DMS79 (cell line): ENCODE data around the gene FTL.

Experiments used
- DNase-seq: peaks from one replicate; lab custom pipeline; 2025; lab: John Stamatoyannopoulos, UW

The FTL gene

DNA sequence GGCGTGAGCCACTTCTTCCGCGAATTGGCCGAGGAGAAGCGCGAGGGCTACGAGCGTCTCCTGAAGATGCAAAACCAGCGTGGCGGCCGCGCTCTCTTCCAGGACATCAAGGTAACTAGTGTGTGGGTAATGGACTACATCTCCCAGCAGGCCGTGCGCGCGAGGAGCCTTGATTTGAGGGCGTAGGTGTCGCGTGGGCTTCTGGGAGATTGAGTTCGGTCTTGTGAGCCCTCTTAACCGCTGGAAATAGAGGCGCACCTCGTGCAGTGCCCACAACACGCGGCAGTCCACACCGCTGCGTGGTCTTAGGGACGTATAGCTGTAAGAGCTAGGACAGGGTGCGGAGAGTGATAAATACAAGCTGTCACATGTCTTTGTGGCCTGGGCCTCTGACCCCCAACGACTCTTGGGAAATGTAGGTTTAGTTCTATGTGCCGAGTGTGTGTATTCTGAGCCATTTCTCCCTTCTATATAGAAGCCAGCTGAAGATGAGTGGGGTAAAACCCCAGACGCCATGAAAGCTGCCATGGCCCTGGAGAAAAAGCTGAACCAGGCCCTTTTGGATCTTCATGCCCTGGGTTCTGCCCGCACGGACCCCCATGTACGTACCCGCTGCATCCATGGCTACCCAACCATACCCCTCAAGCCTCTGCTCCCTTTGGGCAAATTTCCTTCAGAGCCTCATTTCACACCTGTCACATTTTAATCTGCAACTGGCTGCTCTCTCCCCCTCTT is 864 bp downstream of the FTL start:
- DNase-seq, result peak; percentile 73

DNA sequence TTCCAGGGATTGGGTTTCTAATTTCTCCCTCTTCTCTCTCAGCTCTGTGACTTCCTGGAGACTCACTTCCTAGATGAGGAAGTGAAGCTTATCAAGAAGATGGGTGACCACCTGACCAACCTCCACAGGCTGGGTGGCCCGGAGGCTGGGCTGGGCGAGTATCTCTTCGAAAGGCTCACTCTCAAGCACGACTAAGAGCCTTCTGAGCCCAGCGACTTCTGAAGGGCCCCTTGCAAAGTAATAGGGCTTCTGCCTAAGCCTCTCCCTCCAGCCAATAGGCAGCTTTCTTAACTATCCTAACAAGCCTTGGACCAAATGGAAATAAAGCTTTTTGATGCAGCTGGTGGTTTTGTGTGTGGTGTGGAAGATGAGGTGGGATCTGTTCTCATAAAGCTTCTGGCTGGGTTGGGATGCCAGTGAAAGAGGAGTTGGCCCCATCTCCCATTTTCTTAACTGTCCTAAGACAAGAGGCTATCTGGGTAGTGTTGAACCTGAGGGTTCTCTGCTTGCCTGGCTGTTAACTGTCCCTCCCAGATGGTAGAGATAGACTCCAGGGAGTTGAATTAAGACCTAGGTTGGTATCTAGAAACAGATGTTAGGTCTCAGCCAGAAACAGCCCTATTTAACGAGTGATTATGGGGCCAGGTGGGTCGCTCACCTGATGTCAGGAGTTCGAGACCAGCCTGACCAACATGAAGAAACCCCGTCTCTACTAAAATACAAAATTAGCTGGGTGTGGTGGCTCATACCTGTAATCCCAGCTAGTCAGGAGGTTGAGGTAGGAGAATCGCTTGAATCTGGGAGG is 1.6 kb downstream of the FTL start:
- DNase-seq, result no peak

DNA sequence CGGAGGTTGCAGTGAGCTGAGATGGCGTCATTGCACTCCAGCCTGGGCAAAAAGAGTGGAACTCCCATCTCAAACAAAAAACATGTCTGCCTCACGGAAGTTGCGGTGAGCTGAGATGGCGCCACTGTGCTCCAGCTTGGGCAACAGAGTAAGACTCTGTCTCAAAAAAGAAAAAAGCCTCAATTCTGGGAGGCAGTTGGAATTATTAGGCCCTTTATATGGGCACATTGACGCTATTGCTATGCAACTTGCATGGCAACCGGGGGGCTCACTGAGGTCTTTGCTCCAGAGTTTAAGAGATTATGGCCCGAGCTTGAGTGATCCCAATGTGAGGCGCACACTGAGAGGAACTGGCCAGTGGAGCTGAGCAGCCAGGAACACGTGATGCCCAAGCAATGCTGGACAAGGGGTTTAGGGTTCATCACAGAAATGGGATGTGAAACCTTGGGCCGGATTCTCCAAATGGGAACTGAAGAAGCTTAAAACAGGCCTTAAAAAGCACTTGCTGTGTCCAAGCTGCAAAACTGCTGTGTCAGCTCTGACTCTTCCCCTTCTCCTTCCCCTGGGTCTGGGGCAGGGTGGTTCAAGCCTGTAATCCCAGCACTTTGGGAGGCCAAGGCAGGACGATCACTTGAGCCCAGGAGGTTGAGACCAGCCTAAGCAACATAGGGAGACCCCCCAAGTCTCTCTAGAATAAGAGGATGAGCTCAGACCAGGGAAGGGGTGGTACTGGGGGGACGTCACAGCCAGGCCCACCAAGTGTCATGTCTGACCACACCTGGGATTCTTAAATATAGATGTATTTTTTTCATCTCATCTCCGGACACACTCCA is 2.5 kb downstream of the FTL start:
- no peak for DNase-seq

DNA sequence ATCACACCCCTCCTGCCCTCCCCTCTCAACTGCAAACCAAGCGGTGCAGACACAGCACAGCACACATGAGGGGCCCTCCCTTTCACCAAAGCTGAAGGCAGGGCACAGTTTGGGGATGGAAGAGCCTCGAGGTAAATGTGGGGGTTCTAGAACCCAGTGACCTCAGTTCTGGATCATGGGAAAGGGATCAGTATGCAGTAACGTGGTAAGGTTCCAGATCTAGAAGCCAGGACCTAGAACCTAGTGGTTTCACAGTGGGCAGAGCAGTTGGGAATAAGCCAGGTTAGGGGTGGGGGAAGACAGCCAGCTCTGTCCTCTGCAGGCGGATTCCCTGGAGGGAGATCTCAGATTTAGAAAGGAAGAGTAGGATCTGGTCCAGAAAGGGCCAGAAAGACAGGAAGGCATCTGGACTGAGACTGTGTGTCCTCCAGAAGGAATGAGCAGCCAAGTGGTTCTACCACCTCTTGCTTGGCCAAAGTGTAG is 3.1 kb downstream of the FTL start:
- DNase-seq, result no peak

DNA sequence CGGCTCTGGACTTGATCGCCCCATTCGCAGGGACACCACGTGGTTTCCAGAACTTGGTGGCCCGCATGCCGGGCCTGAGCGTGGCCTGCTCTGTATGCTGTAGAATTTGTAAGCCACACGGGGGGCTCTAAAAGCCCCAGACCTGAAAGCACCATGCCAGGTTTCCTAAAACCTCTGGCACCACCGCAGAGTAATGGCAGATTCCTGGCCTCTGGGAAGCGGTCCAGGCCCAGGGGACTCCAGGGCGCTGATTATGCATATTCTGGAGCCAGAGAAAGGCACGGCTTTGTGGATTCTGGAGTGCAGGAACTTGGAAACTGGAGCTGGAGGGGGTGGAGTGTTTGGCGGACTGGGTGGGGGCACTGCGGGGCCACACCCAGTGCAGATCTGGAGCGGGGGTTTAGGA is 3.7 kb downstream of the FTL start:
- no peak for DNase-seq

DNA sequence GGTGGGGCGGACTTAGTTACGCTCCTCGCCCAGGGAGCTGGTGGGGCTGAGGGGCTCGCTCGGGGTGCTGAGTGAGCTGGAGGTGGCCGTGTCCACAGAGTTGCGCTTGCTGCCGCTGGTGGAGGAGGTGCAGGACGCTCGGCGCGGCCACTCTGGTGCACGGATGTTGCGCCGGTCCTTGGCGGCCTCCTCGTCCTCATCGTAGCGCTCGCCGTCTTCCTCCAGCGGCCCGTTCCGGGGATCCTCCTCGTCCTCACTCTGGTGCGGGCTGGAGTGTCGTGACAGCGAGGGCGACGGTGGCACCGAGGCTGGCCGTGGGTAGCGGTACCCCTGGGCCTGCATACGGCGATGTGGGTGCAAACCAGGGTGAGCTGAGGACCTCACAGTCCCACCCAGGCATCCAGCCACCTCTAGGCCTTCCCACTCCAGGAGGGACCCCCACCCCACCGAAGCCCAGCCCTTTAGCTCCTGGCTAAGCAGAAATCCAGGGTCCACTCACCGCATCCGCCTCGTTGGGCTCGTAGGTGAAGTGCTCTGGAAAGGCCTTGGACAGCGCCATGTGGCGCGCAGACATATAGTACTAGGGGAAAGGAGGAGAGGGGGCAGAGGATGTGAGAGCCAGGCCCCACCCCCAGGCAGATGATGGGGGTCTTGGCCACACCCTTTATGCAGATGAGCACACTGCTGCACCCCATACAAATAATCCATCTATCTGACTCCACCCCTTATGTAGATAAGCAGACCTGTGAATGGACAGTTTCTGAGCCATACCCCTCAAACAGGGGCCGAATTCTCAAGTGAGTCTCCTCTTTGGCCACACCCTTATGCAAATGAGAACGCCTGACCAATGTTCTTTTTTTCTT is 4.4 kb downstream of the FTL start:
- DNase-seq, result no peak

DNA sequence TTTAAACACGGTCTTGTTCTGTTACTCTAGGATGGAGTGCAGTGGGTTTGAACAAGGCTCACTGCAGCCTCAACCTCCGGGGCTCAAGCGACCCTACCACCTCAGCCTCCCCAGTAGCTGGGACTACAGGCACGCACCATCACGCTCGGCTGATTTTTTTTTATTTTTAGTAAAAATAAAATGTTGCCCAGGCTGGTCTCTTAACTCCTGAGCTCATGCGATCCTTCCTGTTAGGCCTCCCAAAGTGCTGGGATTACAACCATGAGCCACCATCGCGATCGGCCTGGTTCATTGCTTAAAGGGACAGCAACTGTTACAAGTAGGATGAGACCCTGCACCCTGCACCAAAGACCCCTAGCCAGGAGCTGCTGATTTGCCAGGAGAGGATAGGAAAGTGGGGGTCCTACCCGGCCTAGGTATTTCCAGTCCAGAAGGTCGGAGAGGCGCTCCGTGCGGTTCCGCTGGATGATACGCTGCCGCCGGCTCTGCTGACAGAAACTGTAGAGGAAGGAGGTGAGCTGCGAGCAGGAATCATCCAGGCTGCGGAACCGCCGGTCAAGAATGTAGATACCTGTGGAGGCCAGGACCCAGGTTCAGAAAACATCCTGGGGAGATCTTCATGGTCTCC is 5.1 kb downstream of the FTL start:
- DNase-seq, result no peak

DNA sequence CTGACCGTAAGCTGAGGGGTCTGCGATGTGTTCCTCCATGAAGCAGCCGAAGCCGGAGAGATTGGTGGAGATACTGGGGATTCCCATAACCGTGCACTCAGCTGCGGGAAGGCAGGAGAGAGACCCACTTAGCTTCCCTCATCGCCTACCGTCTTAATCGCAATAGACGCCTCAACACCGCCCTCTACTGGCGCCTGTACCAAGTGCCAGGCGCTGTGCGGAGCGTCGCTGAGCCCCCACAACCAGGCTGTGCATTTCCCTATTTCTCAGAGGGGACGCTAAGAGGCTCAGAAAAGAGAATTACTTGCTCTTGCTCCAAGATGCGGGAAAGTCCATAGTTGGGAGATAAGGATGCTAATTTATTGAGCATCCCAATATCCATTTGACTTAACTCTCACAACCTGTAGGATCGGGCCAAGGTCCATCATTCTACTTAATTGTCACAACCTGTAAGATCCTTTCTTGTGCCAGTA is 5.8 kb downstream of the FTL start:
- no peak for DNase-seq

DNA sequence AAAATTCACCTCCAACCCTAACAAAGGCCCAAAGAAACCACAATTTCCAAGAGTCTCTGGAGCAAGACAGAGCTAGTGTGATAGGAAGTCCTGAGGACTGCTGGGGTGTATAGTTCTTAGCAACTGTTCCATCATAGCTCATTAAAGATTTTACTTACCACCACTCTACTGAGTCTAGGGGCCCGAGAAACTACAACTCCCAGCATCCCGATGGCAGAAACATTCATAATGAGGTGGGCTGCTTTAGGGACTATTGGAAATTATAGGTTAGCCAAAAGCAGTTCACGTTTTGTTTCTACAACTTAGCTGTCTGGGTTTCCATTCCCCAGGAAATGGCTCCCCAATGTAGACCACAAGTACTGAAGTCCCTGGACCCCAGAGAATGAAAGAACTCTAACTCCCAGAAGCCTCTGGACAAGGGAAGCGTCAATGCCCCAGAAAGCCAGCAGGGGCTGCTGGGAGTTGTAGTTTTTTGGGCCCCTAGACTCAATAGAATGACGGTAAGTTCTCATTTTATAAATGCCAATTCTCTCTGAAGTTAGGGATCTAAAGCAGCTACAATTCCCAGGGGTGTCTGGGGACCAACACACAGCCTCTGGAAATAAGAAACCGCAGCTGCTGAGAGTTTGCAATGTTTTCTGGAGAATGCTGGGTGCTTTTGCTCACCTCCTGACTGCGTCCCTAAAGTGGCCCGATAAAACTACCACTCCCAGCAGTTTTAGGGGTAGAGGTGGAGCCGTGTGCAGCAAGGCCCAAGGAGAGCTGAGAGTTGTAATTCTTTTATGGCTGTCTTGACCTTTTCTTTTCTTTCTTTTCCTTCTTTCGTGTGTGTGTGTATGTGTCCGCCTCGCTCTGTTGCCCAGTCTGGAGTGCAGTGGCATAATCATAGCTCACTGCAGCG is 11.1 kb downstream of the FTL start:
- no peak for DNase-seq

DNA sequence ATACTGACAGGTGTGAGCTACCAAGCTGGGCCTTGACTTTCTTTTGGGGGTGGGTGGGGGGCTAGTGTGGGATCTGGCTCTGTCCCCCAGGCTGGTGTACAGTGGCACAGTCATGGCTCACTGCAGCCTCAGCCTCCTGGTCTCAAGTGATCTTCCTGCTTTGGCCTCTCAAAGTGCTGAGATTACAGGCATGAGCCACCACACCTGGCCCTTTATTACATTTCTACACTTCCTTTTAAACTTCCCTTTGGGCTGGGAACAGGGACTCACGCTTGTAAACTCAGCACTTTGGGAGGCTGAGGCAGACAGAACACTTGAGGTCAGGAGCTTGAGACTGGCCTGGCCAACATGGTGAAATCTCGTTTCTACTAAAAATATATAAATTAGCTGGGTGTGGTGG is 12.0 kb downstream of the FTL start:
- DNase-seq, result no peak

DNA sequence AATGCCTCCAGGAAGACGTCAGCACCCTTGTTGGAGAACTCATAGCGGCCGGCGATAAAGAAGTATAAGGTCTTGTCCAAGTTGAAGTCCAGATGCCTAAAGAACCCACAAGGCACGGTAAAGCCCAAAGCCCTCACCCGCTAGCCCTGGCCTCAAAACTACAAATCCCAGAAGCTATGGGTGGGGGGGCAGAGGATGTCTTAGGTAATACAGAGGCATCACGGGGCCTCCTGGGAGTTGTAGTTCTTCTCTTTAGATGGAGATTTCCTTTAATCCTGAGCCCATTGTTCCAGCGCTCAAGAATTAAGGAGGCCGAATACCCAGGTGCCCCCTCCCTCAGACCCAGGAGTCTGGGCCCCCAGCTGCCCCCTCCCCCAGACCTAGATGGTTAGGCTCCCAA is 17.2 kb downstream of the FTL start:
- DNase-seq, result no peak

DNA sequence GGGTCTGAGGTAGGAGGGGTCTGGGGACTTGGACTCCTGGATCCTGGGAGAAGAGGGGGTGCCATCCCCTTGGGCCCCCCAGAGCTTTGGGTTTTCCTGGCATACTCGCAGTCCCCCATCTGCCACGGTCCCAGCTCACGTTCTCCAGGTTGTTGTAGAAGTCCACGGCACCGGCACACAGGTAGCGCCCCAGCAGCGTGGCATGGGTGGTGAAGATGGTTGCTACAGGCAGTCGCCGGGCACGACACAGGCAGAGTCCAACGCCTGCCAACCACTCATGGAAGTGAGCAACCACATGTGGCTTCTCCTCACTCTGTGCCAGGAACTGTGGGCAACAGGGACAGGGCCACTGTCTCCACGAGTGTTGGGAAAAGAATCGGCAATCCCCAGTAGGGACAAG is 20.6 kb downstream of the FTL start:
- no peak for DNase-seq

DNA sequence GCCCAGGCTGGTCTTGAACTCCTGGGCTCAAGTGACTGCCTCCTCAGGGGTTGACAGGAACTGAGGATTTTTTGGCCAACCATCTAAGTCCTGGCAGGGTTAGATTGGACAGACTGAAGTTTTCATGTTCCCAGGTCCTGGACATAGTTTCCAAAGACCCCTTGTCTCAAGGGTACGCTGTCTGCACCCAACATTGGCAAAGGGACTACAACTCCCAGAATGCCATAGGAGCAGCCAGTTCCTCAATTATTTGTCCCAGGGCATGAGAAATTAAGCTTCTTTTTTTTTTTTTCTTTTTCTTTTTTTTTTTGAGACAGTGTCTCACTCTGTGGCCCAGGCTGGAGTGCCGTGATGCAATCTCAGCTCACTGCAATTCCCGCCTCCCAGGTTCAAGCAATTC is 21.1 kb downstream of the FTL start:
- no peak for DNase-seq

DNA sequence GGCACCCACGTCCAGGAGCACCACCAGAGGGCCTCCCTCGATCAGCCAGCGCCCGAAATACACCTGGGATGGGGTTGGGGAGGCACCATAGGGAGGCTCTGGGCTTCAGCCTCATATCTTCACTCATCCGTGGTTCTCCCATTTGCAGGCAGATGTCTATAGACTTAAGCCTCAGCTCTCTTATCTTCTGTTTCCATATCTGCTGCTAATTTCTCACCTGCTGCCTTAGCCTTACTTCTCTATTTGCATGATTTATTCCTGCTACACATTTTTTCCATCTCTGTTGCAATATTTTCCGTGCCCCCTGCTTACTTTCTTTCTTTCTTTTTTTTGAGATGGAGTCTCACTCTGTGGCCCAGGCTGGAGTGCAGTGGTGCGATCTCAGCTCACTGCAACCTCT is 22.2 kb downstream of the FTL start:
- DNase-seq, result no peak

DNA sequence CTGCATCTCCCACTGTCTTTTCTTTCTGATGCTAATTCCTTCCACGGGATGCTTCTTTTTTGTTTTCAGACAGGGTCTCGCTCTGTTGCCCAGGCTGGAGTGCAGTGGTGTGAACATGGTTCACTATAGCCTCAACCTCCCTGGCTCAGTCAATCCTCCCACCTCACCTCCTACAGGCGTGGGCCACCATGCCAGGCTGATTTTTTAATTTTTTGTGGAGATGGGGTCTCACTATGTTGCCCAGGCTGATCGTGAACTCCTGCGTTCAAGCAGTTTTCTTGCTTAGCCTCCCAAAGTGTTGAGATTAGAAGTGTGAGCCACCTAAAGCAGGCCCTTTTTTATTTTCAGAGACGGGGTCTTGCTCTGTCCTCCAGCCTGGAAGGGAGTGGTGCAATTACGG is 23.2 kb downstream of the FTL start:
- DNase-seq, result no peak

DNA sequence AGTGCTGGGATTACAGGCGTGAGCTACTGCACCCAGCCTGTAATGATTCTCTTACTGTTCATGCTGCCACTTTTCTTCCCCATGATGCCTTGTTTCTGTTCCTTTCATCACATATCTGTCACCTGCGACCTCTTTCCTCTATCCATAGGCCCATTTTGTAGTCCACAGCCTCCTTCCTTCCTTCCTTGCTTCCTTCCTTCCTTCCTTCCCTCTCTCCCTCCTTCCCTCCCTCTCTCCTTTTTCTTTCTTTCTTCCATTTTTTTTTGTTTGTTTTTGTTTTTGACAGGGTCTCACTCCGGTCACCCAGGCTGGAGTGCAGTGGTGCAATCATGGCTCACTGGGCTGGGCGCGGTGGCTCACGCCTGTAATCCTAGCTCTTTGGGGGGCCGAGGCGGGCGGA is 23.8 kb downstream of the FTL start:
- no peak for DNase-seq

DNA sequence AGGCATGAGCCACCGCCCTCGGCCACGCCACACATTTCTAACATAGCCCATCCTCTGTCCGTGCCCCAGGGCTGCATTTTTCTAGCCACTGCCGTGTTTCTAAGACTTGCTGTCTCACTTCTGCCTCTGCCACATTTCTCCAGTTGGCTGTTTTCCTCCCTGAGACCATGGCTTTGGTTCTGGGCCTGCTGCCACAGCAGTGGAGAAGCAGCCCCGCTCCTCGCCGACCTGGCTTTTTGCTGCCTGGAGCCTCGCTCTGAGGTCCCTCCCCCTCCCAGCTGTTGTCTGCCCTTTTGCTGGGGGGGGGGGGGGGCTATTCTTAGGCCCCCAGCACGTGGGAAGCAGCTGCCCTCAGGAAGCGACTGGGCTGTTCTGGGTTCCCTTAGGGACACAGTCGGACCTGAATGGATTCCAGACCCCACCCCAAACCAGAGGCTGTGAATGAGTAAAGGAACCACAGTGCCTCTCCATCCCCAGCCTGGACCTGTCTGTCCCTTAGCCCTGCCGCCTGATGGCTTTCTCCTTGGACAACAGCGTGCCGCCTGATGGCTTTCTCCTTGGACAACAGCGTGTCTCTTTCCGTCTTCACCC is 24.7 kb downstream of the FTL start:
- no peak for DNase-seq

DNA sequence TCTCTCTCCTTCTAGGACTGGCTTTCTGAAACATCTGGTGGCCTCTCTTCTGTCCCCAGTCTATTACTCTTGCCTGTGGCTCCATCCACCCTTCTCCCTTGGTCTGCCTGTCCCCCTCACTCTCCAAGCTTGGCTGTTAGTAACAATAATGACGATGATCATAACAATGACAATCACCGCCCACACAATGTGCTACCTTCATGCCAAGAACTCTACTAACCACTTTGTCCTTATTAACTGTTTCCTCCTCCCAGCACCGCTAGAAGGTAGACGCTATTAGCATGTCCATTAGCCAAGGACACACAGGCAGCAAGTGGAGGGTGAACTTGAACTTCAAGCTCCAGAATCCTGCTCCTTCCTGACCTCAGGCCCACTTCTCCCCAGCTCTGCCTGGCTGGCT is 25.3 kb downstream of the FTL start:
- no peak for DNase-seq

DNA sequence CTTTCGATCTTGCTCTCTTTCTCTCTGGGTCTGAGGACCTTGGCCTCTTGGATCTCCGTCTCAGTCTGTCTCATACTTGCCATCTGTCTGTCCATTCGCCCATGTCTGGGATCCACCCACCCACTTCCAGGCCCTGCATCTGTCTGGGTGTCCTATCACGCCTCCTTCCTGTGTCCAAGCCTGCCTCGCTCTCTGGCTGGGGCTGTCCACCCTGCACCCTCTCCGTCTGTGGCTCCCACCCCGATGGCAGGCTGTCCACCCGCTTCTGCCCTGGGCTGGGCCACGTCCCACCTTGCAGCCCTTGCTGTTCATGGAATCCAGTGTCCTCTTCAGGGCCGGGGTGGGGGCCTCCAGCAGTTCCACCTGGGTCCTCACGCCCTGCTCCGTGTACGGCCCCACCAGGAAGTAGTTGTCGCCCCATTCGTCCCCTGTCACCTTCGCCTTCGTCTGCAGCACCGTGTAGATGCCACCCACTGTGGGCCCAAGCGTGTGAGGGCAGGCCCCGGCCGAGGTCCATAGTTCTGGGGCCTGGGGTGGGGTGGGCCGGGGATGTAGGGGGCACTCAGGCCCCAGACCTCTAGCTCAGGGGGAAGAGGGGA is 26.0 kb downstream of the FTL start:
- DNase-seq, result no peak
